Measurements from ENCODE around the gene ADTRP. TPM values are rescaled to one million over a fixed set of nuclear protein-coding genes. Genes with fewer than 3 reads are reported as not detected.
A peak's percentile ranks its signal among the peaks of the same experiment; 100 is the strongest.

Gene ADTRP
- total and polyA plus RNA-seq, 10 donors, result 1.00 to 7.4 (median 2.0) TPM

GRCh38 chr6:11766589-11767450 lies 11.8 kb downstream of the ADTRP start:
- no peak overlapping the region for H3K27ac ChIP-seq
- no peak for DNase-seq
- H3K9me3 ChIP-seq, result no peaks in the 10 kb centered on the region
- intact Hi-C loops (cut with DNase I; ENCODE audit: low total_unique reads), result no loop called here
- no peaks in the 10 kb centered on the region for H3K27me3 ChIP-seq (replicated peaks in 1 of 7)
- TF ChIP-seq CTCF (IDR thresholded peaks at IDR 0.05 in 8 of 11, conservative IDR thresholded peaks at IDR 0.05 in 3 of 11) (no peak), POLR2AphosphoS5 (IDR thresholded peaks at IDR 0.05) (no peak), POLR2A (IDR thresholded peaks at IDR 0.05) (no peak)
- H3K4me1 ChIP-seq, result peaks cover 0 to 17% (median 7%) of the 10 kb centered on the region in 6 donors
- no peak overlapping the region for H3K4me3 ChIP-seq
- no peaks in the 10 kb centered on the region for H3K36me3 ChIP-seq
- 70 to 87% (median 80%) methylated on average over 8 of the region's 8 CpGs for WGBS, 5 donors

GRCh38 chr6:11766043-11766442 lies 12.6 kb downstream of the ADTRP start:
- Histone ChIP-seq H3K27me3 (replicated peaks in 1 of 7) (no peaks in the 10 kb centered on the region), H3K4me3 (no peak overlapping the region), H3K27ac (no peak overlapping the region), H3K36me3 (no peaks in the 10 kb centered on the region), H3K4me1 (peaks cover 0 to 13% (median 7%) of the 10 kb centered on the region in 6 donors), H3K9me3 (no peaks in the 10 kb centered on the region)
- intact Hi-C loops (cut with DNase I; ENCODE audit: low total_unique reads), result no loop called here
- WGBS, 5 donors, result 70 to 90% (median 77%) methylated on average over 2 of the region's 2 CpGs
- DNase-seq, result no peak
- TF ChIP-seq POLR2AphosphoS5 (IDR thresholded peaks at IDR 0.05), result no peak
- no peak for TF ChIP-seq POLR2A (IDR thresholded peaks at IDR 0.05)
- no peak for TF ChIP-seq CTCF (IDR thresholded peaks at IDR 0.05 in 8 of 11, conservative IDR thresholded peaks at IDR 0.05 in 3 of 11)

GRCh38 chr6:11764250-11764604 lies 14.4 kb downstream of the ADTRP start:
- Histone ChIP-seq H3K4me1 (peaks cover 0 to 6% (median 0%) of the 10 kb centered on the region in 6 donors), H3K27me3 (replicated peaks in 1 of 7) (no peaks in the 10 kb centered on the region), H3K9me3 (no peaks in the 10 kb centered on the region), H3K4me3 (no peak overlapping the region), H3K36me3 (no peaks in the 10 kb centered on the region), H3K27ac (no peak overlapping the region)
- TF ChIP-seq CTCF (IDR thresholded peaks at IDR 0.05 in 8 of 11, conservative IDR thresholded peaks at IDR 0.05 in 3 of 11) (no peak), POLR2A (IDR thresholded peaks at IDR 0.05) (no peak), POLR2AphosphoS5 (IDR thresholded peaks at IDR 0.05) (no peak)
- intact Hi-C loops (cut with DNase I; ENCODE audit: low total_unique reads), result no loop called here
- no peak for DNase-seq
- 85 to 94% (median 88%) methylated on average over 1 of the region's 1 CpG for WGBS, 5 donors

- Histone ChIP-seq H3K9me3 (no peaks in the 10 kb centered on the region), H3K27ac (peak overlapping the region in 2 of 8 donors; percentile 32 to 40), H3K27me3 (replicated peaks in 1 of 7) (no peaks in the 10 kb centered on the region), H3K36me3 (no peaks in the 10 kb centered on the region), H3K4me1 (peaks cover 0 to 6% (median 0%) of the 10 kb centered on the region in 6 donors), H3K4me3 (no peak overlapping the region)
- DNase-seq, result no peak
- intact Hi-C loops (cut with DNase I; ENCODE audit: low total_unique reads), result no loop called here
- TF ChIP-seq CTCF (IDR thresholded peaks at IDR 0.05 in 8 of 11, conservative IDR thresholded peaks at IDR 0.05 in 3 of 11), result no peak
- no peak for TF ChIP-seq POLR2AphosphoS5 (IDR thresholded peaks at IDR 0.05)
- no peak for TF ChIP-seq POLR2A (IDR thresholded peaks at IDR 0.05)
- 89 to 95% (median 92%) methylated on average over 4 of the region's 4 CpGs for WGBS, 5 donors
These were observed 14.9 kb downstream of the ADTRP start for GRCh38 chr6:11763460-11764249.
